K562 (cell line): ENCODE measurements around the gene BLM. TPM values are rescaled to one million over a fixed set of nuclear protein-coding genes. Genes with fewer than 3 reads are reported as not detected.

ENCODE experiments used
- ATAC-seq: fragments of 200-7000 bp; cut with Tn5 transposase; 3 replicates; pipeline ENCODE4 v1.9.1; 2020; ENCODE audit warnings: moderate library complexity
- BruUV-seq: library from RNA; stranded (reverse); fragments of 400-500 nt; replicated peaks from 2 replicates; lab custom pipeline; 2021; lab: Mats Ljungman, UMichigan
- CTCF ChIA-PET: fragments of 300-600 bp; formaldehyde crosslinking; extraction: SDS; loops from one replicate; lab custom pipeline; 2021; ENCODE audit warnings: low intra/inter-chr PET ratio; lab: Yijun Ruan, JAX
- POLR2A ChIA-PET: fragments of 300-600, 350-650 bp; sonication (Branson Sonifier 250); formaldehyde crosslinking; extraction: SDS; loops from one replicate; lab custom pipeline; 2021; ENCODE audit warnings: antibody characterized with exemption, inconsistent platforms; lab: Yijun Ruan, JAX
- DNase-seq, 4 experiments: peaks; one replicate each; pipeline versions ENCODE4 v3.0.0 to v3.0.0-alpha.2; 2011 to 2018; ENCODE audit warnings: low spot score in 3 of 4, mixed read lengths in 3 of 4; ENCODE audit errors: extremely low read depth in 1 of 4
- FAIRE-seq: peaks from 2 replicates; lab custom pipeline; 2011; peaks lifted over from hg19 to GRCh38; lab: Jason Lieb, UNC
- H2AFZ ChIP-seq: 2 replicates; pipeline ENCODE4 v1.6.0; 2011; ENCODE audit warnings: low read depth, low read length, control low read depth, inconsistent platforms
- H3K27ac ChIP-seq: fragments of 200-600 bp; 3 replicates; pipeline ENCODE4 v1.8.0; 2011; ENCODE audit warnings: low read depth, mild to moderate bottlenecking, control low read depth, inconsistent platforms, low read length, moderate library complexity, mixed read lengths; ENCODE audit errors: extremely low read depth
- H3K27me3 ChIP-seq, 2 experiments: fragments of 300-600 bp in 1 of 2; 2 replicates in 1 of 2; 3 replicates in 1 of 2; pipeline versions ENCODE4 v1.6.0 to v1.8.0; 2011; ENCODE audit warnings: inconsistent platforms in 2 of 2, low read length in 2 of 2, mild to moderate bottlenecking in 1 of 2, mixed read lengths in 1 of 2, moderate library complexity in 1 of 2; ENCODE audit not compliant: control insufficient read depth in 2 of 2, insufficient read depth in 2 of 2
- H3K36me3 ChIP-seq: fragments of 300-600 bp; 3 replicates; pipeline ENCODE4 v1.8.0; 2011; ENCODE audit warnings: mild to moderate bottlenecking, low read length, inconsistent platforms; ENCODE audit not compliant: control insufficient read depth, insufficient read depth
- H3K4me1 ChIP-seq, 2 experiments: fragments of 200-600 bp in 1 of 2; replicated peaks in 1 of 2; 2 replicates in 1 of 2; 3 replicates in 1 of 2; pipeline versions ENCODE4 v1.5.1 to v1.8.0; 2011; ENCODE audit warnings: inconsistent platforms in 2 of 2, low read length in 2 of 2, mild to moderate bottlenecking in 1 of 2, mixed read lengths in 1 of 2, moderate library complexity in 1 of 2; ENCODE audit not compliant: control insufficient read depth in 2 of 2, insufficient read depth in 2 of 2
- H3K4me2 ChIP-seq: 2 replicates; pipeline ENCODE4 v1.6.1; 2011; ENCODE audit warnings: low read length, control low read depth, inconsistent platforms, mixed read lengths; ENCODE audit not compliant: insufficient read depth
- H3K4me3 ChIP-seq: fragments of 200-600 bp; sonication (generic), shearing (Covaris generic); 2 replicates; pipeline ENCODE4 v1.5.1; 2016; ENCODE audit warnings: control low read depth, inconsistent platforms
- H3K79me2 ChIP-seq: fragments of 200-600 bp; 3 replicates; pipeline ENCODE4 v1.8.0; 2011; ENCODE audit warnings: low read length, inconsistent platforms; ENCODE audit not compliant: control insufficient read depth, insufficient read depth
- H3K9ac ChIP-seq, 2 experiments: 2 replicates each; pipeline versions ENCODE4 v1.6.0 to v1.6.1; 2011; ENCODE audit warnings: low read depth in 2 of 2, low read length in 2 of 2, control low read depth in 1 of 2, inconsistent platforms in 1 of 2, mild to moderate bottlenecking in 1 of 2, mixed read lengths in 1 of 2; ENCODE audit not compliant: insufficient read depth in 1 of 2
- H3K9me1 ChIP-seq: one replicate; pipeline ENCODE4 v1.6.0; 2011; ENCODE audit warnings: inconsistent platforms, mild to moderate bottlenecking, low read length, moderate library complexity; ENCODE audit not compliant: control insufficient read depth, insufficient read depth
- H3K9me3 ChIP-seq: replicated peaks from 2 replicates; pipeline ENCODE4 v1.5.1; 2011; ENCODE audit warnings: low read depth, low read length, inconsistent platforms; ENCODE audit not compliant: control insufficient read depth, insufficient read depth
- H4K20me1 ChIP-seq: replicated peaks from 2 replicates; pipeline ENCODE4 v1.6.1; 2011; ENCODE audit warnings: low read length, inconsistent platforms, mixed read lengths; ENCODE audit not compliant: control insufficient read depth, insufficient read depth
- E2F6 ChIP-seq, 2 experiments: IDR thresholded peaks; 2 replicates each; pipeline ENCODE4 v1.6.1; 2011; ENCODE audit warnings: borderline replicate concordance in 1 of 2, control low read depth in 1 of 2, low read depth in 1 of 2, low read length in 1 of 2, mild to moderate bottlenecking in 1 of 2, mixed read lengths in 1 of 2, moderate library complexity in 1 of 2; ENCODE audit not compliant: insufficient read depth in 1 of 2, insufficient read length in 1 of 2, poor library complexity in 1 of 2, severe bottlenecking in 1 of 2; ENCODE audit errors: extremely low read depth in 1 of 2
- GABPB1 ChIP-seq: sonication (generic); formaldehyde crosslinking; IDR thresholded peaks from 2 replicates; pipeline ENCODE4 v1.8.0; 2022; ENCODE audit warnings: mild to moderate bottlenecking, missing genetic modification reagents
- GATAD2B ChIP-seq: fragments of 450-650 bp; IDR thresholded peaks from 2 replicates; pipeline ENCODE4 v1.6.1; 2017; ENCODE audit warnings: mild to moderate bottlenecking, borderline replicate concordance
- GTF2F1 ChIP-seq: IDR thresholded peaks from 2 replicates; pipeline ENCODE4 v1.6.1; 2011; ENCODE audit warnings: low read depth, low read length, improper control_type of control experiment
- JUND ChIP-seq, 2 experiments: IDR thresholded peaks; 2 replicates in 1 of 2; 3 replicates in 1 of 2; pipeline ENCODE4 v1.6.1; 2011; ENCODE audit warnings: borderline replicate concordance in 2 of 2, low read depth in 2 of 2, low read length in 2 of 2, improper control_type of control experiment in 1 of 2, missing biosample characterization in 1 of 2, missing genetic modification characterization in 1 of 2, missing genetic modification reagents in 1 of 2
- RUNX1 ChIP-seq: sonication (generic); IDR thresholded peaks from 2 replicates; pipeline ENCODE4 v1.6.1; 2016; ENCODE audit warnings: antibody characterized with exemption, low read depth
- TAL1 ChIP-seq: fragments of 450-650 bp; IDR thresholded peaks from 2 replicates; pipeline ENCODE4 v1.6.1; 2016; ENCODE audit warnings: mild to moderate bottlenecking
- TEAD1 ChIP-seq, 2 experiments: fragments of 450-650 bp in 1 of 2; sonication (generic) in 1 of 2; formaldehyde crosslinking; IDR thresholded peaks; 2 replicates each; pipeline versions ENCODE4 v1.4.0 to v1.8.0; 2020 to 2022; ENCODE audit warnings: mild to moderate bottlenecking in 2 of 2, missing genetic modification reagents in 1 of 2
- ZBTB11 ChIP-seq, 3 experiments: fragments of 200-800 bp in 1 of 3; fragments of 250-450 bp in 1 of 3; fragments of 450-650 bp in 1 of 3; sonication (Bioruptor Pico) in 1 of 3; sonication (Bioruptor generic) in 1 of 3; formaldehyde crosslinking in 1 of 3; IDR thresholded peaks; 2 replicates each; pipeline versions ENCODE4 v1.6.1 to v1.8.0; 2016 to 2022; ENCODE audit warnings: mild to moderate bottlenecking in 2 of 3, missing genetic modification characterization in 2 of 3, missing compliant biosample characterization in 1 of 3, moderate library complexity in 1 of 3
- ZNF655 ChIP-seq: fragments of 250-450 bp; sonication (Bioruptor Pico); IDR thresholded peaks from 2 replicates; pipeline ENCODE4 v1.5.0; 2021
- ZNF707 ChIP-seq: fragments of 250-450 bp; sonication (Bioruptor Pico); conservative IDR thresholded peaks from 2 replicates; pipeline ENCODE4 v1.8.0; 2022; ENCODE audit warnings: inconsistent platforms, mild to moderate bottlenecking, moderate library complexity
- WGBS: fragments of 100-300 bp; shearing (Covaris generic); methylation state at CpG from one replicate; pipeline ENCODE4 v1.1.6; 2016; ENCODE audit warnings: low coverage, mixed read lengths; ENCODE audit not compliant: insufficient coverage; ENCODE audit errors: missing lambda C conversion rate; 5-methylcytosine and 5-hydroxymethylcytosine counted together
- in situ Hi-C: fragments of 300-500 bp; cut with MboI; formaldehyde crosslinking; loops from 4 replicates; pipeline ENCODE4 v1.15.0; 2018; ENCODE audit warnings: inconsistent platforms, mixed read lengths
- intact Hi-C: fragments of 100-400 bp; cut with micrococcal nuclease; formaldehyde crosslinking; loops from 2 replicates; pipeline ENCODE4 v1.14.2; 2022
- polyA plus RNA-seq, 8 experiments: library from polyadenylated mRNA; depleted of rRNA in 4 of 8; stranded (reverse) in 5 of 8; unstranded in 3 of 8; fragments of >200 nt; fragmentation: Nextera tagmentation in 2 of 8; fragmentation: Illumina TruSeq in 1 of 8; extraction: Ambion mirVana in 2 of 8; extraction: Trizol in 1 of 8; gene quantifications; 2 replicates each; pipeline versions ENCODE4 v1.2.1 to v1.2.3, GENCODE V29; 2011 to 2014; ENCODE audit warnings: inconsistent platforms in 1 of 8, missing spikeins in 1 of 8
- total RNA-seq, 7 experiments: library from RNA; depleted of rRNA in 6 of 7; stranded (reverse); fragments of >200 nt in 6 of 7; fragmentation: Illumina TruSeq in 2 of 7; extraction: Trizol in 2 of 7; gene quantifications; 2 replicates each; pipeline versions ENCODE4 v1.2.1 to v1.2.3, GENCODE V29; 2011 to 2021; ENCODE audit warnings: low replicate concordance in 1 of 7

Gene BLM
- total and polyA plus RNA-seq, 9 of the 15 experiments (the other 6 are each of a cell fraction or from before 2014, with no cell fraction given), result 21.0 to 56.0 (median 43.9) TPM

- Histone ChIP-seq H2AFZ (no peak overlapping the region), H3K9me1 (no peaks in the 10 kb centered on the region), H3K4me2 (no peak overlapping the region), H4K20me1 (no peaks in the 10 kb centered on the region), H3K4me3 (no peak overlapping the region), H3K79me2 (no peaks in the 10 kb centered on the region), H3K27me3 (no peaks in the 10 kb centered on the region), H3K9ac (no peak overlapping the region)
- CTCF ChIA-PET, result interaction anchor here (0.5 kb wide), 1 partner anchor 10 kb away, joined by 3 read pairs; no protein-coding TSS in a partner anchor
- BruUV-seq, result no TSS peak
- intact Hi-C loops, result no loop called here
- TF ChIP-seq ZNF655 (CRISPR knock-in tag), result no peak
- TF ChIP-seq ZBTB11 (CRISPR knock-in tag; IDR thresholded peaks at IDR 0.05), result no peak
- TF ChIP-seq TAL1, result no peak
- no peak for TF ChIP-seq ZNF707 (CRISPR knock-in tag)
- TF ChIP-seq E2F6 (IDR thresholded peaks at IDR 0.05; ENCODE audit: borderline replicate concordance in 1 of 2, extremely low read depth in 1 of 2, insufficient read depth in 1 of 2, insufficient read length in 1 of 2, low read depth in 1 of 2, low read length in 1 of 2, poor library complexity in 1 of 2, severe bottlenecking in 1 of 2), result no peak
- TF ChIP-seq GABPB1, result no peak
- no peak for TF ChIP-seq JUND (IDR thresholded peaks at IDR 0.05; ENCODE audit: borderline replicate concordance, low read depth, low read length)
- TF ChIP-seq JUND (tag; IDR thresholded peaks at IDR 0.05; ENCODE audit: borderline replicate concordance, low read depth, low read length), result no peak
- TF ChIP-seq TEAD1 (CRISPR knock-in tag; IDR thresholded peaks at IDR 0.05), result no peak
- no peak for TF ChIP-seq RUNX1
- TF ChIP-seq GATAD2B, result no peak
- no peak for TF ChIP-seq GTF2F1
- TF ChIP-seq, all 486 proteins: peak for 0
- WGBS, result 88% methylated on average over 4 of the region's 5 CpGs
- peaks cover 63% of the 10 kb centered on the region for H3K36me3 ChIP-seq
- FAIRE-seq (no peak), ATAC-seq (no peak), DNase-seq (no peak)
- H3K9me3 ChIP-seq, result no peaks in the 10 kb centered on the region
- no peak overlapping the region for H3K27ac ChIP-seq
- in situ Hi-C loops, result no loop called here
- H3K4me1 ChIP-seq, result no peaks in the 10 kb centered on the region
- POLR2A ChIA-PET, result interaction anchor here (0.6 to 1.4 kb wide), 3 partner anchors 22 to 1007 kb away, joined by 3 to 4 read pairs (median 3); partner anchors contain the start of gene BLM
These were observed 57.8 kb downstream of the BLM start for GRCh38 chr15:90774731-90775514.
